Measurements from ENCODE around the gene PLXNA4.

PLXNA4 gene

GRCh38 chr7:132251327-132251659, 325.0 kb downstream of the PLXNA4 start:
- no peak for DNase-seq

DNA sequence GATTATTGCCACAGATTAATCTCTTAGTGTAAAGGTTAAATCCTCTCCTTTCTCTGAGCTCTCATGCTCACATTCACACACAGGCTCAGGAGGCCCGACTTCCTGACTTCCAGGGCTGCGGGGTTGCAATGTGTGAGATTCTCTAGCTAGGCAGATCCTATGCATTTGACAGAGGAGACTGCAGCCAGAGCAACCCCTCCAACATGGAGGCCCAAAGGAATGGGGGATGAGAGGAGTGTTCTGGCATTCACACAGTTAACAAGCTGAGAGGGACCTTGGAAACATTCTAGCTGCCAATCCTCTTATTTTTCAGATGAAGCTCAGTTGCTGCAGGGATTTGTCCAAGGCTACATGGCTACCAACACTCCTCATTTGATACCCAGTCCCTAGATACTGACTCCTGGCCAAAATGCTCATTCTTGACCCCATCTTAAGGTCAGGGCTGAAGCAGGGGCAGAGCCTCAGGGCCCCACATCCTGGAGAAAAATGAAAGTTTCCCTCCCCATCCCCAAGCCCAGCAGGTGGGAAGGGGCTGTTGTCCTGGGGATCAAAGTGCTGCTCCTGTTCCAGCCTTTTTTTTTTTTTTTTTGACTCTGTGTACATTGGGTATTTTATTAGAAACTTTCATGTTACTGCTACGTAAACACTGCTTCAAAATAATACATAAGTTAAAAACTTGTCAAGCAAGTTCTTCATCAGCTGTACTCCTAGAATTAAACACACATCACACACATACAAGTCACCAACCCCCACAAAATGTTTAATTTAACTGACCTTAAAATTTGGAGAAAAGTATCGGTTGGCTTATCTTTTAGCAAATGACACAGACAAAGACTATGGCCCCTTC, 325.6 kb downstream of the PLXNA4 start:
- no peak for DNase-seq

GRCh38 chr7:132249256-132249971, 326.9 kb downstream of the PLXNA4 start:
- DNase-seq = no peak

- DNase-seq = no peak
Observed at GRCh38 chr7:132248841-132249240, 327.4 kb downstream of the PLXNA4 start.

- no peak for DNase-seq
Observed at GRCh38 chr7:132247995-132248618, 328.2 kb downstream of the PLXNA4 start.

DNA sequence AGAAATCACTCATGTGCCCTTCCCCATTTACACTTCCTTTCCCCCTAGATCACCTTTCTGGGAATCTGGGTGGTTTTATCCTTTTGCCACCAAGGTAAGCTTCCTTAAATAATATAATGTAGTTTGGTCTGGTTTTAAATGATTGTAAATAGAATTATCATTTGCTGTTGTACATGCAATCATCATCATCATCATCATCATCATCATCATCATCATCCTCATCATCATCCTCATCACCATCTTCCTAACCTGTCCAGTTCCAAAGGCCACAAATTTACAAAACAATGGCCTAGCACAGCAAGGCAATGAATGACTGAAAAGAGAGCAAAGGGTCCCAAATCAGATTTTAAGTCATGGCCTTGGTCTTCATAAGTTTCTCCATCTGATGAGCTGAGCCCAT, 329.7 kb downstream of the PLXNA4 start:
- no peak for DNase-seq

DNA sequence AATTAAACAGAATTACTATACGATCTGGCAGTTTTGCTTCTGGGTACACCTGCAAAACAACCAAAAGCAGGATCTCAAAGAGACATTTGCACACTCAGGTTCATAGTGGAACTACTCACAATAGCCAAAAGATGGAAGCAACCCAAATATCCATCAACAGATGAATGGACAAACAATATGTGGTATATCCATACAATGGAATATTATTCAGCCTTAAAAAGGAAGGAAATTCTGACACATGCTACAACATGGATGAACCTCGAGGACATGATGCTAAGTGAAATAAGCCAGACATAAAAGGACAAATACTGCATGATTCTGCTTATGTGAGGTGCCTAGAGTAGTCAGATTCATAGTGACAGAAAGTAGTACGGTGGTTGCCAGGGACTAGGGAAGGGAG, 330.7 kb downstream of the PLXNA4 start:
- no peak for DNase-seq

GRCh38 chr7:132244903-132245480, 331.3 kb downstream of the PLXNA4 start:
- no peak for DNase-seq

- no peak for DNase-seq
Observed at GRCh38 chr7:132243463-132243862, 332.8 kb downstream of the PLXNA4 start.

- no peak for DNase-seq
Observed at GRCh38 chr7:132243051-132243450, 333.2 kb downstream of the PLXNA4 start.

GRCh38 chr7:132242192-132242812, 334.0 kb downstream of the PLXNA4 start:
- no peak for DNase-seq

DNA sequence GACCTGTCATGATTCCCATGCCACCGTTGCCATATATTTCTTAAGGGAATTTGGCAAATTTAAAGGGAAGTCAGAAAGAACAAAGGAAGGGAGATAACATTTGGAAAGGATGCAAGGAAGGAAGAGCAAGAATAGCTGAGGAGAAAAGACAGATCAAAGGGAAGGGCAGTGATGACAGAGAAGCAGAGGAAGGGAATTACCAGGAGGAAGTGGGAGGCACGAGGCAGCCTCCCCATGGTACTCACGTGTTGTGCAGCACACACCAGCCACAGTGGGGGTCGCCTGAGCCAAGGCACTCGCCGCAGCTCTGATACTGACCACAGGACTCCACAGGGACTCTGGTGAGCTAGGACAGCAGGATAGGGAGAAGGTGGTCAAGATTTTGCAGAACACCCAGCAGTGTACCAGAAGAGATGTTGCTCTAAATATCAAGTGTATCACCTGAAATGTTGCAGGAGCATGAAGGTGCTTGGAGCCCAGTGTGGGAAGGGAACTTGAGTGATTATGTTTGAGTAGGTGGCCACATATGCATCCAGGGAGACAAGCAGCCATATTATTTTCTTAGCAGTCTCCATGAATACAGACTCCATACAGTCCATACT, 335.3 kb downstream of the PLXNA4 start:
- no peak for DNase-seq

GRCh38 chr7:132240262-132240661, 336.0 kb downstream of the PLXNA4 start:
- DNase-seq = no peak

DNA sequence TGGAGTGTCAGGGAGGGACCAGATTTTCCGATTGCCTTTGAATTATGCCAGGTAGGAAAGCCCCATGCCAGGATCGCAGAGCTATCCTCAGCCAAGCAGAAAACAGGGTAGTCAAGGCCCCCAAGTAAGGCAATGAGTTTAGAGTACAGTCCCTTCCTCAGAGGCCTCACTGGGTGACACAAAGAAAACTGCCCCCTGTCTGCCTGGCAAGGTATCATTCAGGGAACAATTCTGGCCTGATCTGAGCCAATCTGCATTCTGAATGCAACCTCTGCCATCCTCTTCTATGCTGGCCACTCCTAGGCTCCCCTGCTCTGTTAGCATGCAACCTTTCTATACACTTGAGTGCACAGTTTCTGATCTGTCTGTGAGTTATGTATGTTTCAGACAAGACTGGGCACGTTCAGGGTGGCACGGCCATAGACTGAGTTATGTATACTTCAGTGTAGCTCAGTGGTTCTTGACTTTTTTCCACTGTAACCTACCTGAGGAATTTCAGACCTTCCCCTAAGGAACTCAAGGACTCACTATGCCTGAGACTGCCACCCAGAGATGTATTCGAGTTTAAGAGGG, 336.8 kb downstream of the PLXNA4 start:
- no peak for DNase-seq

- DNase-seq = no peak
Observed at GRCh38 chr7:132234711-132235110, 341.6 kb downstream of the PLXNA4 start.

DNA sequence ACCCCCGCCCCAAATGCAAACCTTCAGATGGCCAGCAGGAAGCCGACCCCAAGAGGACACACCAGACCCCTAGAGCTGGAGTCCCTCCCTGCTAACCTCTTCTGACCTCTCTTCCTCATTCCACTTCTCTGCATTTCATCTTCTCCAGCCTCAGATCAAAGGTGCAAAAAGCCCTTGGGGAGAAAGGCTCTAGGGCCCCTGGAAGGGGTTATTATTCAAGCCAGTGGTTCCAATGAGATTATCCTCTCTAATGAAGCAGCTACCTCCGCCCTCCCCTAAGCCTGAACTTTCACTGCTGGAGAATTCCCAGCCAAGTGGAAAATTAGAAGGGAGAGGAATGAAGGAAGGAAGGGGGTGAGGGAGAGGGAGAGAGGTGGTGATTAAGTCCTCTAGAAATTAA, 343.9 kb downstream of the PLXNA4 start:
- no peak for DNase-seq

DNA sequence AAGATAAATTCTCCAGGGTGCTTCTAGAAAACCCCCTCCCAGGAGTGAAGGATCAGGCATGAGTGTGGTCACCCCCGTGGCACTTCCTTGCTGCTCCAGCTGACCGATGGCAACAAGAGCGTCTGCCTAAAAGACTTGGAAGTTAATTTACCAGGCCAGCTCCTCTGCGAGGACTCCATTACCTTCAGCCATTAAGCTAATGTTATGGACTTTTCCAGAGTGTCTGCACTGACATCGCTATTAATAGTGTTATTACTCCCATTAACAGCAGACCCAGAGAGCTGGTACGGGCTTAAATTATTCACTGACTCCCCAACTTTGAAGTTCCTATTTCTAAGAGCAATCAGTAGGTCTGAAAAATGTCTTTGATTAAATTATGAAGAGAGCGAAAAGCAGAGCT, 345.8 kb downstream of the PLXNA4 start:
- no peak for DNase-seq

DNA sequence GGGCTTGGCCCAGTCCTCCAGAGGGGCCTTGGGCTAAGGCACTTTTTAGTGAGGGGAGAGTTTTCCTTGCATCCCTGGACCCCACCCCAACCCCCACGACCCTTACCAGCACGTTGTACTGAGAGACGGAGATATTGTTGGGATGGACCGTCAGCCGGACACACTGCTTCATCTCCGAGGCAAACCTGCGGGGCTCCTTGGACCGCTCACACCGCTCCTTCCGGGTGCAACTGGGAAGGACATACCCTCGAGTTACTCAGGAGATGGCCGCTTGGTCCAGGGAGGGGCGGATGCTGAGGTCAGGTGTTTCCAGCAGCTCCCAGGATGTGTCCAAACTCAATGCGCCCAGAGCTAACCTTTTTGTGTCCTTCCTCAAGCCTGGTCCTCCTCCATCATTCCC, 348.0 kb downstream of the PLXNA4 start:
- DNase-seq = no peak

- no peak for DNase-seq
Observed at GRCh38 chr7:132226957-132227290, 349.3 kb downstream of the PLXNA4 start.

DNA sequence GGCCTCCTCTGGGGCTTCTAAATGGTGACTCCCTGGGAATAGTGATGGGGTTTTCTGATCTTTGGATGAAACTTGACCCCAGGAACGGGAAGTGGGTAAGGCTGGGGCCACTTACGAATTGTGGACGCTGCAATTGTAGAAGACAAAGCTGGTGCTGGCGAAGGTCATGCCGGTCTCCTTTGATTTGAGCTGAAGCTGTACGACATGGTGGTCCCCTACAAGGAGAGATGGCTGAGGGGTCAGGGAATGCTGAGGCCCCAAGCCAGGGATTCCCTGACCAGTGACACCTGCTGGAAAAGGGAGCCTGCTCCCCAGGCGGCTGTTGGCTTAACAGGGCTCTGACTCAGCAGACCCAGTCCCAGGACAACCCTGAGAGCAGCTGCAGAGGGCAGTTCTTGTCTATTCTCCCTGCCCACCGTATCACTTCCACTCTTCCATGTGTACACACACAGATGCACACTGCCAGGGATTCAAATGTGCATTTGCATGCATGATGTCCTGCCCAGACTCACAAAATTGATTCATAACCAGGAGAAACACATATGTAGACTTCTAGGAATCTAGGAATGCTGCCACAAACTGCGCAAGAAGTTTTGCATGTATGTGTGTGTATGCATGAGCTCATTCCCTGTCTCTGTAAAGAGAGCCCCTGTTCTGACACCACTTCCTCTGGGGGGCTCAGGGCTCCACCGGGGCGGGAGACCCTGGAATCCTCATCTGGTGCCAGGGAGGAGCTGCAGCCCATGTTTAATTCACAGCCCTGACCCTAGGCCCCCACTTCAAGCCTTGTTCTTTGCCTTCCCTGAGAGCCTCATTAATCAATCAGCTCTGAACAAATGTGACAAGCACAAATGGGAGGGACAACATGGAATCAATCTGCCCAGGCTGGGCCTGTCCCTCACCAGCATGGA, 350.0 kb downstream of the PLXNA4 start:
- no peak for DNase-seq
